Stomach (tissue), 9 donors: Measurements from ENCODE around the gene TRMO. TPM values are rescaled to one million over a fixed set of nuclear protein-coding genes. Genes with fewer than 3 reads are reported as not detected.

ENCODE experiments used
- DNase-seq, 2 donors: peaks; one replicate each; pipeline versions ENCODE4 v3.0.0 to v3.0.0-alpha.2; 2013 to 2019
- H3K27ac ChIP-seq, 5 donors: fragments of 200-600 bp in 4 of 5; sonication (generic) in 4 of 5; one replicate each; pipeline ENCODE4 v1.5.1; 2013 to 2019; ENCODE audit warnings: mild to moderate bottlenecking in 1 of 5, moderate library complexity in 1 of 5
- H3K27me3 ChIP-seq, 3 donors: fragments of 200-600 bp; sonication (generic); one replicate each; pipeline ENCODE4 v1.5.1; 2017 to 2019; ENCODE audit warnings: mixed run types in 1 of 3
- H3K36me3 ChIP-seq, 4 donors: fragments of 200-600 bp; sonication (generic); 1 replicate in 3 of 4; 2 replicates in 1 of 4; pipeline ENCODE4 v1.5.1; 2016 to 2019
- H3K4me1 ChIP-seq, 4 donors: fragments of 200-600 bp; sonication (generic); one replicate each; pipeline ENCODE4 v1.5.1; 2016 to 2019
- H3K4me3 ChIP-seq, 4 donors: fragments of 200-600 bp; sonication (generic) in 3 of 4; one replicate each; pipeline ENCODE4 v1.5.1; 2016 to 2019; ENCODE audit warnings: mild to moderate bottlenecking in 1 of 4
- H3K9me3 ChIP-seq, 4 donors: fragments of 200-600 bp; sonication (generic); one replicate each; pipeline ENCODE4 v1.5.1; 2016 to 2019
- CTCF ChIP-seq, 7 experiments: fragments of 450-650 bp in 4 of 7; fragments of 200-600 bp in 3 of 7; sonication (generic) in 3 of 7; IDR thresholded peaks; one replicate each; pipeline ENCODE4 v1.5.1; 2016 to 2019; ENCODE audit warnings: antibody characterized with exemption in 7 of 7, control low read depth in 2 of 7, mild to moderate bottlenecking in 1 of 7
- EP300 ChIP-seq: sonication (generic); formaldehyde crosslinking; IDR thresholded peaks from one replicate; pipeline ENCODE4 v1.6.1; 2017; ENCODE audit warnings: antibody characterized with exemption
- POLR2A ChIP-seq, 4 donors: fragments of 450-650 bp; IDR thresholded peaks; one replicate each; pipeline ENCODE4 v1.6.1; 2016; ENCODE audit warnings: antibody characterized with exemption in 4 of 4, control low read depth in 2 of 4, mild to moderate bottlenecking in 1 of 4, moderate library complexity in 1 of 4
- POLR2AphosphoS5 ChIP-seq, 3 donors: sonication (generic); formaldehyde crosslinking; IDR thresholded peaks; one replicate each; pipeline ENCODE4 v1.6.1; 2016; ENCODE audit warnings: antibody characterized with exemption in 3 of 3
- WGBS, 5 donors: extraction: QIAGEN DNeasy Blood & Tissue Kit in 3 of 5; methylation state at CpG; one replicate each; pipeline versions ENCODE4 v1.1.5 to v1.1.7; 2013 to 2018; 5-methylcytosine and 5-hydroxymethylcytosine counted together
- intact Hi-C: fragments of 100-400 bp; cut with DNase I; formaldehyde crosslinking; loops from one replicate; pipeline ENCODE4 v1.15.1; 2023; ENCODE audit warnings: low total_unique reads
- polyA plus RNA-seq, 3 donors: library from polyadenylated mRNA; stranded (reverse); fragments of 200-250 nt; gene quantifications; one replicate each; pipeline ENCODE4 v1.2.3, GENCODE V29; 2013
- total RNA-seq, 5 donors: library from RNA; depleted of rRNA; stranded (reverse); fragments of >200 nt; gene quantifications; one replicate each; pipeline versions ENCODE4 v1.1.0 to v1.2.3, GENCODE V29; 2014 to 2016
- donor health status: healthy with polysubstance abuse.
- donor health status: Bipolar disorder and iron deficiency.
- donor health status: healthy.

Gene TRMO
- total and polyA plus RNA-seq, 8 donors: 2.9 to 98.2 (median 10.4) TPM

- intact Hi-C loops: no loop called here
- no peak overlapping the region for H3K4me3 ChIP-seq
- H3K9me3 ChIP-seq: peaks cover 0 to 7% (median 0%) of the 10 kb centered on the region in 4 donors
- TF ChIP-seq EP300 (no peak), CTCF (IDR thresholded peaks at IDR 0.05) (no peak), POLR2AphosphoS5 (IDR thresholded peaks at IDR 0.05) (no peak), POLR2A (IDR thresholded peaks at IDR 0.05) (no peak)
- H3K27me3 ChIP-seq: peaks cover 30 to 100% (median 75%) of the 10 kb centered on the region in 3 donors
- DNase-seq: no peak
- peaks cover 0 to 18% (median 5%) of the 10 kb centered on the region in 4 donors for H3K4me1 ChIP-seq
- WGBS, 5 donors: 22 to 36% (median 28%) methylated on average over 2 of the region's 2 CpGs
- no peak overlapping the region for H3K27ac ChIP-seq
- no peaks in the 10 kb centered on the region for H3K36me3 ChIP-seq
Observed at GRCh38 chr9:97859346-97859745, 63.0 kb downstream of the TRMO start.

- TF ChIP-seq POLR2A (IDR thresholded peaks at IDR 0.05): no peak
- TF ChIP-seq CTCF (IDR thresholded peaks at IDR 0.05): no peak
- no peak for TF ChIP-seq POLR2AphosphoS5 (IDR thresholded peaks at IDR 0.05)
- TF ChIP-seq EP300: no peak
- peaks cover 3 to 22% (median 9%) of the 10 kb centered on the region in 4 donors for H3K4me1 ChIP-seq
- H3K36me3 ChIP-seq: no peaks in the 10 kb centered on the region
- no peak overlapping the region for H3K4me3 ChIP-seq
- peaks cover 0 to 7% (median 0%) of the 10 kb centered on the region in 4 donors for H3K9me3 ChIP-seq
- WGBS, 5 donors: 29 to 43% (median 34%) methylated on average over 1 of the region's 1 CpG
- no peak overlapping the region for H3K27ac ChIP-seq
- intact Hi-C loops: no loop called here
- peaks cover 35 to 100% (median 81%) of the 10 kb centered on the region in 3 donors for H3K27me3 ChIP-seq
- no peak for DNase-seq
Observed at GRCh38 chr9:97858826-97859225, 63.5 kb downstream of the TRMO start.

- Histone ChIP-seq H3K4me3 (no peak overlapping the region), H3K9me3 (peaks cover 0 to 7% (median 0%) of the 10 kb centered on the region in 4 donors), H3K4me1 (peaks cover 8 to 27% (median 13%) of the 10 kb centered on the region in 4 donors), H3K27me3 (peaks cover 40 to 100% (median 81%) of the 10 kb centered on the region in 3 donors), H3K27ac (no peak overlapping the region), H3K36me3 (no peaks in the 10 kb centered on the region)
- 2 to 14% (median 10%) methylated on average over 6 of the region's 6 CpGs for WGBS, 5 donors
- no peak for TF ChIP-seq CTCF (IDR thresholded peaks at IDR 0.05)
- no peak for TF ChIP-seq POLR2A (IDR thresholded peaks at IDR 0.05)
- no peak for TF ChIP-seq EP300
- no peak for TF ChIP-seq POLR2AphosphoS5 (IDR thresholded peaks at IDR 0.05)
- DNase-seq: no peak
- intact Hi-C loops: no loop called here
Observed at GRCh38 chr9:97858393-97858713, 63.9 kb downstream of the TRMO start.

- H3K4me3 ChIP-seq: no peak overlapping the region
- H3K9me3 ChIP-seq: peaks cover 0 to 7% (median 0%) of the 10 kb centered on the region in 4 donors
- WGBS, 5 donors: 4 to 8% (median 6%) methylated on average over 30 to 54 of the region's 54 CpGs
- intact Hi-C loops: no loop called here
- H3K27ac ChIP-seq: no peak overlapping the region
- no peak for DNase-seq
- no peak for TF ChIP-seq CTCF (IDR thresholded peaks at IDR 0.05)
- TF ChIP-seq POLR2A (IDR thresholded peaks at IDR 0.05): no peak
- no peak for TF ChIP-seq POLR2AphosphoS5 (IDR thresholded peaks at IDR 0.05)
- TF ChIP-seq EP300: no peak
- peaks cover 46 to 100% (median 83%) of the 10 kb centered on the region in 3 donors for H3K27me3 ChIP-seq
- no peaks in the 10 kb centered on the region for H3K36me3 ChIP-seq
- H3K4me1 ChIP-seq: peaks cover 13 to 33% (median 19%) of the 10 kb centered on the region in 4 donors
Observed at GRCh38 chr9:97857606-97858392, 64.5 kb downstream of the TRMO start.
